GM13977 (cell line): ENCODE results near the gene MSN.
"Not testable (repeated sequence)": the region's sequence is repeated elsewhere in the genome, so short reads cannot be mapped to it uniquely, and the experiment has no call there.

Experiments used
- DNase-seq: peaks from one replicate; pipeline ENCODE4 v3.0.0; 2012; ENCODE audit warnings: low spot score
- in situ Hi-C: fragments of 300-500 bp; cut with MboI; formaldehyde crosslinking; loops from one replicate; pipeline ENCODE4 v1.12.0; 2022; ENCODE audit warnings: low sequenced_read_pairs, low pct_unique_long_range_greater_than_20kb, mixed read lengths, inconsistent platforms; ENCODE audit not compliant: unreplicated experiment
- TF ChIP-seq, protein P1 (sequence below): IDR thresholded peaks from 2 replicates; pipeline ENCODE4 v1.5.1; 2012; ENCODE audit warnings: mild to moderate bottlenecking, control low read depth; ENCODE audit not compliant: insufficient read depth; ENCODE audit errors: extremely low read depth, missing control alignments

MSN gene

DNA sequence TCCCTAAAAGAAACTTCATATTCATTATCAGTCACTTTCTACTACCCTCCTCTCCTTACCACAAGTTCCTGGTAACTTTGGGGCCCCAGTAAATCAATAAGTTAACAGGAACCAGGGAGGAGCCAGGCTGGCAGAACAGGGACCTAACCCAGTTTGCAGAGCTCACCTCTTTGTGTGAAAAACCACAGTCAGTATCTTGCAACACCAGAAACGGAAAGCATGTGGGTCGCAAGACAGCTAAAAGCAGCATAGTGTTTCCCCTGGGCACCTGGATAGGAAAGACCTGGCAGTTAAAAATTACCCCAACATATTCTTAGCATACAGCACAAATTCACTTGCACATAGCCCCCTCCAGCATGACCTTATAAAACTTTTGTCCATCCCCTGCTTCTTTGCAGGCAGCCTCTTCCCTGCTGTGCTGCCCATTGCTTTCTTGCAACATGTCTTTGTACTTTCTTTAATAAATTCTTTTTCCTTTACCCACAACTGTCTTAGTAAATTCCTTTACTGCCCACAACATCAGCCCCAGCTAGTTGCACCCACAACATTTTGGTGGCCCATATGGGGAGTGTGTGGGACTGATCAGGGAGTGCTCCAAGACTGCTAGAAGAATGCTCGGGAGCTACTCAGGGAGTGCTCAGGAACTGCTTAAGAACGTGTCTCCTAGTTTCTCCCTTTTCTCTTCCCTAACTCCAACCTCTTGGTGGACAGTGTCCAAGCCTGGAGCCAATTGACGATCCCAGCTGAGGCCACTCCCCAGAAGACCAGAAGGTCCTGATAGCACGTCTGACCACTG lies 83.4 kb downstream of the MSN start:
- TF ChIP-seq, protein P1, sequence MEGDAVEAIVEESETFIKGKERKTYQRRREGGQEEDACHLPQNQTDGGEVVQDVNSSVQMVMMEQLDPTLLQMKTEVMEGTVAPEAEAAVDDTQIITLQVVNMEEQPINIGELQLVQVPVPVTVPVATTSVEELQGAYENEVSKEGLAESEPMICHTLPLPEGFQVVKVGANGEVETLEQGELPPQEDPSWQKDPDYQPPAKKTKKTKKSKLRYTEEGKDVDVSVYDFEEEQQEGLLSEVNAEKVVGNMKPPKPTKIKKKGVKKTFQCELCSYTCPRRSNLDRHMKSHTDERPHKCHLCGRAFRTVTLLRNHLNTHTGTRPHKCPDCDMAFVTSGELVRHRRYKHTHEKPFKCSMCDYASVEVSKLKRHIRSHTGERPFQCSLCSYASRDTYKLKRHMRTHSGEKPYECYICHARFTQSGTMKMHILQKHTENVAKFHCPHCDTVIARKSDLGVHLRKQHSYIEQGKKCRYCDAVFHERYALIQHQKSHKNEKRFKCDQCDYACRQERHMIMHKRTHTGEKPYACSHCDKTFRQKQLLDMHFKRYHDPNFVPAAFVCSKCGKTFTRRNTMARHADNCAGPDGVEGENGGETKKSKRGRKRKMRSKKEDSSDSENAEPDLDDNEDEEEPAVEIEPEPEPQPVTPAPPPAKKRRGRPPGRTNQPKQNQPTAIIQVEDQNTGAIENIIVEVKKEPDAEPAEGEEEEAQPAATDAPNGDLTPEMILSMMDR = no peak
- no peak for DNase-seq
- in situ Hi-C loops = no loop called here

DNA sequence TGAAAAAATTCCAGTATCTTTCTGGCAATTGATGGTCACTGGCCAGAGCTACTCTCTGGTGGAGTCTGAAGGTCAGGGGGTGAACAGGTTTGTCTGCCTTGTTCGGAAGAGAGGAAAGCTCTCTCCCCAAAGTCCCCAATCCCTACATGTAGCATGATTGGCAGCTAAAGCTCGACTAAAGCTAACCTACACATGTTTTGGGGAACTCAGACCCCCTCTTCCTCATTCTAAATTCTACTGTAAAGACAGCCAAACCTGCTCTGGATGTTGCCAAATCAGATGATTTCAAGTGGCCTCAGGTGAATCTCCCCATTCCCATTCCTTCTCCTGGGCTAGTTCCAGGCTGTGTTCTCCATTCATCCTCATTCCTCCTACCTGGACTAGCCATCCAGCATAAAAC lies 84.1 kb downstream of the MSN start:
- TF ChIP-seq, protein P1 = no peak
- DNase-seq = no peak
- in situ Hi-C loops = no loop called here

DNA sequence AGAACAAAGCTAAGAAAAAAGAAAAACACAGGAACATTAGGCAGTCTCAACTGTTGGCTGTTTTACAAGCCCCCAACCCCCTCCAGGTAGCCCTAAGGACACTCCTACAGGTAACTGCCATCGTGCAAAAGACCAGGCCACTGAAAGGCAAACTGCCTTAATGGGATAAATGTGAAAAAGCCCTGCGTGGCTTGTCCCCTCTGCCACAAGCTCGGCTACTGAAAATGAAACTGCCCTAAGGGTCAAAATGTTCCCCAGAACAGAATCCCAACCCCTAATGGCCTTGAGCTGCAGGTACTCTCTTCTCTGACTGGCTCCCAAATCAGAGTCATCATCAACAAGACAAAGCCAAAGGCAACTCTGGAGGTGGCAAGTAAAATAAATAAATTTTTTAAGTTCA lies 84.8 kb downstream of the MSN start:
- in situ Hi-C loops = no loop called here
- TF ChIP-seq, protein P1 = no peak
- no peak for DNase-seq

DNA sequence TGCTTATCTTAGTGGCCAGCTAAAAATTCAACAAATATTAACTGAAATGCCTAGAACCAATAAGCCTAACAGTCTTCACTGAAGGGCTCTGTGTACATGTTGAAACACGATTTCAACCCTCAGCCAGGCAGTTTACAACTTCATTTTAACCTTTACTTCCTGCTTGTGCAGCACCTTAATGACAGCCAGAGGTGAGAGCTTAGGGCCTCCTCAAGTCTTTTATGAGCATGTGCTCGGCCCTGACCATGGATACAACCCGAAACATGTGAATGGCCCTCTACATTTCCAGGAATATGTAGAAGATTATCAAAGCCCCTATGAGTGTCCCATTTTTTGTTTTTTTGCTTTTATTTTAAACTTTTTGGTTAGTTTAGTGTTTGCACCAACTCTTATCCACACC lies 88.3 kb downstream of the MSN start:
- in situ Hi-C loops = no loop called here
- TF ChIP-seq, protein P1 = no peak
- DNase-seq = no peak

DNA sequence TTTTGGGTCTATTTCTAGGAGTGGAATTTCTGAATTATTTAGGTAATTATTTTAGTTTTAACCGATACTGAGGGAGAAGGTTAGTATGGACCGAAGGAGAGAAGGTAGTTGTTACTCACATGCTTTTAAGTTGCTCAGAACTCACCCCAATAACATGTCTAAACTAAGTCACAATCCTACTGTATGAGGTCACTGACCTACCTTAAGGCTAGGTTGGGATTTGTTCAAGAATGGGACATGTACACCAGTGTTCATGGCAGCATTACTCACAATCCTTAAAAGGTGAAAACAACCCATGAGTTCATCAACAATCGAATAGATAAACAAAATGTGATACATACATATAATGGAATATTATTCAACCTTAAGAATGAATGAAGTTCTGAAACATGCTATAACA lies 90.5 kb downstream of the MSN start:
- in situ Hi-C loops = no loop called here
- TF ChIP-seq, protein P1 = no peak
- no peak for DNase-seq

DNA sequence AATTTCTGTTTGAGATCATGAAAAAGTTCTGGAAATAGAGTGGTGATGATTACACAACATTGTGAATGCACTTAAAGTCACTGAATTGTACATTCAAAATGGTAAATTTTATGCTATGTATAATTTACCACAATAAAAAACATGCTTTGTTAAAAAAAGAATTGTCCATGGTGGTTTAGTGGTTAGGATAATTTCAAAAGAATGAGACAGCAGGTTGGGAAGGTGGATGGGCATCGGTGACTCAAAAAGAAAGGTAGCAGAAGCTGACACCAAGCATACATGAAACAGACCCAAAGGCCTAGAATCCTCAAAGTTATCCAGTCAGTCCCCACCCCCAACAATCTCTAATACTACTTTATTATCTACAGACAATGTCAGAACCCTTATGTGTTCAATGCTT lies 91.1 kb downstream of the MSN start:
- in situ Hi-C loops = no loop called here
- TF ChIP-seq, protein P1 = no peak
- DNase-seq = no peak

DNA sequence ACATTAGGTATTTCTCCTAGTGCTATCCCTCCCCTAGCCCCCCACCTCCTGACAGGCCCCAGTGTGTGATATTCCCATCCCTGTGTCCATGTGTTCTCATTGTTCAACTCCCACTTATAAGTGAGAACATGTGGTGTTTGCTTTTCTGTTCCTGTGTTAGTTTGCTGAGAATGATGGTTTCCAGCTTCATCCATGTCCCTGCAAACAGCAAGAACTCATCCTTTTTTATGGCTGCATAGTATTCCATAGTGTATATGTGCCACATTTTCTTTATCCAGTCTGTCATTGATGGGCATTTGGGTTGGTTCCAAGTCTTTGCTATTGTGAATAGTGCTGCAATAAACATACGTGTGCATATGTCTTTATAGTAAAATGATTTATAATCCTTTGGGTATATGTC lies 92.1 kb downstream of the MSN start:
- DNase-seq, in situ Hi-C loops: not testable (repeated sequence)
